GM12875 (cell line): Measurements from ENCODE around the gene UBC.
A peak's percentile ranks its signal among the peaks of the same experiment; 100 is the strongest.

Experiments
- H3K4me3 ChIP-seq: one replicate; pipeline ENCODE4 v1.5.1; 2011; ENCODE audit warnings: low read depth, low read length, control low read depth
- TF ChIP-seq, protein P1 (sequence below): IDR thresholded peaks from 2 replicates; pipeline ENCODE4 v1.5.1; 2011; ENCODE audit warnings: low read depth, mild to moderate bottlenecking, control low read depth, inconsistent platforms, low read length, moderate library complexity, borderline replicate concordance; ENCODE audit not compliant: insufficient read depth

Gene UBC

DNA sequence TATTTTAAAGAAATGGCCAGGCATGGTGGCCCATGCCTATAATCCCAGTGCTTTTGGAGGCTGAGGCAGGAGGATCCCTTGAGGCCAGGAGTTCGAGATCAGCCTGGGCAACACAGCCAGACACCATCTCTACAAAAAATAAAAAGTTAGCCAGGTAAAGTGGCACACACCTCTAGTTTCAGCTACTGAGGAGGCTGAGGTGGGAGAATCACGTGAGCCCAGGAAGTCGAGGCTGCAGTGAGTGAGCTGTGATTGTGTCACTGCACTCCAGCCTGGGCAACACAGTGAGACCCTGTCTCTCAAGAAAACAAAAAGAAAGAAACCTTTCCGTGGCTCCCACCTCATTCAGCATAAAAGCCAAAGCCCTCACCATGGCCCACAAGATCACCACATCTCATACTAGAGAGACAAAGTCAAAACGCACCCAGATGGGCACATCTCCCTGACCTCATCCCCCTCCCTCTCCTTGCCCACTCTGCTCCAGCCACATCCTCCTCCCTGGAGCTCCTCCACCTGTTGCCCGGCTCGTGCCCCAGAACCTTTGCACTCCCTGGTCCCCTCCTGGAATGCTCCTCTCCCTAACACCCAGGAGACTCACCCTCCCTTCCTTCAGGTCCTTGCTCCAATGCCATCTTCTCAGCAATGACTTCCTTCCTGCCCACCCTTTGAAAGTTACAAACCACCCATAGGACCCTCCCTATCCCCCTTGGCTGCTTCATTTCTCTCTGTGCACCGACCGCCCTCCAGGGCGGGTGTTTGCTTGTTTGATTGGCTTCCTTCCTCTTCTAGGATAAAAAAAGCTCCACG, 46.0 kb downstream of the UBC start:
- TF ChIP-seq, protein P1, sequence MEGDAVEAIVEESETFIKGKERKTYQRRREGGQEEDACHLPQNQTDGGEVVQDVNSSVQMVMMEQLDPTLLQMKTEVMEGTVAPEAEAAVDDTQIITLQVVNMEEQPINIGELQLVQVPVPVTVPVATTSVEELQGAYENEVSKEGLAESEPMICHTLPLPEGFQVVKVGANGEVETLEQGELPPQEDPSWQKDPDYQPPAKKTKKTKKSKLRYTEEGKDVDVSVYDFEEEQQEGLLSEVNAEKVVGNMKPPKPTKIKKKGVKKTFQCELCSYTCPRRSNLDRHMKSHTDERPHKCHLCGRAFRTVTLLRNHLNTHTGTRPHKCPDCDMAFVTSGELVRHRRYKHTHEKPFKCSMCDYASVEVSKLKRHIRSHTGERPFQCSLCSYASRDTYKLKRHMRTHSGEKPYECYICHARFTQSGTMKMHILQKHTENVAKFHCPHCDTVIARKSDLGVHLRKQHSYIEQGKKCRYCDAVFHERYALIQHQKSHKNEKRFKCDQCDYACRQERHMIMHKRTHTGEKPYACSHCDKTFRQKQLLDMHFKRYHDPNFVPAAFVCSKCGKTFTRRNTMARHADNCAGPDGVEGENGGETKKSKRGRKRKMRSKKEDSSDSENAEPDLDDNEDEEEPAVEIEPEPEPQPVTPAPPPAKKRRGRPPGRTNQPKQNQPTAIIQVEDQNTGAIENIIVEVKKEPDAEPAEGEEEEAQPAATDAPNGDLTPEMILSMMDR, result no peak
- peak overlapping the region; percentile 22 for H3K4me3 ChIP-seq

DNA sequence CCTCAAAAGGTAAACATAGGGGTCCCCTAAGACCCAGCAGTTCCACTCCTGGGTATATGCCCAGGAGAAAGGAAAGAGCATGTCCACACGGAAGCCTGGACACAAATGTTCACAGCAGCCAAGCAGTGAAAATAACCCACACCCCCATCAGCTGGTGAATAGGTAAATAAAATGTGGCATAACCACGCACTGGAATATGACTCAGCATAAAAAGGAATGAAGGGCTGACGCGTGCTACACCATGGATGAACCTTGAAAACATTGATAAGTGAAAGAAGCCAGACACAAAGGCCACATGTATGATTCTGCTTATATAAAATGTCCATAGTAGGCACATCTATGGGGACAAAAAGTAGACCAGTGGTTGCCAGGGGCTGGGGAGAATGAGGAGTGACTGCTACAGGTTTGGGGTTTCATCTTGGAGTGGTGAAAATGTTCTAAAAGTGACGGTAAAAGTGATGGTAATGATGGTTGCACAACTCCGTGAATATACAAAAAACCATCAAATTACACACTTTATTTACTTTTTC, 47.0 kb downstream of the UBC start:
- TF ChIP-seq, protein P1, result no peak
- H3K4me3 ChIP-seq, result no peak overlapping the region

DNA sequence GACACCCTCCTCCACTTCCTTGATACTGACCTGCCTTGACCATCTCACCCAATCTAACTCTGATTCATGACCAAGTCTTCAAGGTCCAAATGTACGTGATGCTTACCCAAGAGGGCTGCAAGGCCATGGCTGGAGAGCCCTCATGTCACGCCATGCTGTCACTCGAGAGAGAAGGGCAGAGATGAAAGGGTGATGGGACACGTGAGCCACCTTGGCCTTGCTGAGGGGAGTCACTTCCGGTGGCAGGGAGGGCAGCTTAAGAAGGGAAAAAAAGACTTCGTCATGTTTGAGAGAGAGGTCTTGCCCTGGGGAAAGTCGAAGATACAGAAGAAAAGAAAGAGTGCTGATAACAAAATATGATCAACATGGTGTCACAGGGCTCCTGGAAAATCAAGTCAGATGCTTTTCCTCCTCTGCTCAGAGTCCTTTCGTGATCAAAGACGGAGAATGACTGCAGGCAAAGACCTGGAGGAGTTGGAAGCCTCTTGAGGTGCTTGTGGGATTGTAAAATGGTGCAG, 47.5 kb downstream of the UBC start:
- no peak overlapping the region for H3K4me3 ChIP-seq
- TF ChIP-seq, protein P1, result no peak

DNA sequence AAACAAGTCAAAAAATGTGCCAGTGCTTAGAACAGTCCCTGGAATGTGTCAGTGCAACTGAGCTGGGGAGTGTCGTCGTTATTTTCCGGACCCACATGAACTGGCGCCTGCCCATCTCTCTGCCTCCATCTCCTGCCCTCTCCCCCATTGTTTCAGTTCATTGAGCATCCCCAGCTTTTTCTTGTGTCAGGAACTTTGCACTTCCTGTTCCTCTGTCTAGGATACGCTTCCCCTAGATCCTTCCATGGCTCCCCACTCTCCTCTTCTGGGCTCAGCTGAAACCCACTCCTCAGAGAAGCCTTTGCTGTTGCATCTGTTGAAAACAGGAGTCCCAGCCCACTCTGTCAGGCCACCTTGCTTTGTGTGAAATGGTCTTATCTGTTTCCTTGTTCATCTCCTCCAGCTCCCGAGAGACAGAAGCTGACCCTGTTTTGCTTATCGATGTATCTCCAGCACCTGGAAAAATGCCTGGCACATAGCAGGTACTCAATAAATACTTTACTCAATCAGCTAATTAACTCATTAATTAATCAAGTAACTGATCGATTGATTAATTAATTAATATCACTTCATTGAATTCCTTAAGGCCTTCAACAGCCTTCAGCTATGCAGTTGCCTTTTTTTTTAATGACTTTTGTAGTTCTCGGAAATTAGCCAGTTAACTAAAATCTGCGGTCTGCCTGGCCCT, 48.1 kb downstream of the UBC start:
- TF ChIP-seq, protein P1, result no peak
- H3K4me3 ChIP-seq, result no peak overlapping the region

DNA sequence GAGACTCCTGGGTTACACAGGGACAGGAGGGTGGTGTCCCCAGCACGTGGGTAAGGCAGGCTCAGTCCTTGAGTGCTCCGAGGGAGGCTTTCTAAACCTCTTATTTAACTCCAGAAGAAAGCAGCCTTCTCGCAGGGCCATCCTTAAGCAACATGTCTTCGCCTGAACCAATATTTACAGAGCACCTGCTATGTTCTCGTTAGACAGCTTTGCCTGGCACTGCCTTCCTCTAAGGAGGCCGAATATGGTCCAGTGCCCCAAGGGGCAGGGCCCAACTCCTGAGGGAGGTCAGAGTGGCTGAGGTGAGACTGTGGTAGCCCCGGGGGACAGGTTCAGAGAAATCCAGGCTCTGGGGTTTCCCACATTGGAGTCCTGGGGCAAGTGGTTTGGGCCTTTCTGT, 48.7 kb downstream of the UBC start:
- TF ChIP-seq, protein P1, result no peak
- H3K4me3 ChIP-seq, result no peak overlapping the region

DNA sequence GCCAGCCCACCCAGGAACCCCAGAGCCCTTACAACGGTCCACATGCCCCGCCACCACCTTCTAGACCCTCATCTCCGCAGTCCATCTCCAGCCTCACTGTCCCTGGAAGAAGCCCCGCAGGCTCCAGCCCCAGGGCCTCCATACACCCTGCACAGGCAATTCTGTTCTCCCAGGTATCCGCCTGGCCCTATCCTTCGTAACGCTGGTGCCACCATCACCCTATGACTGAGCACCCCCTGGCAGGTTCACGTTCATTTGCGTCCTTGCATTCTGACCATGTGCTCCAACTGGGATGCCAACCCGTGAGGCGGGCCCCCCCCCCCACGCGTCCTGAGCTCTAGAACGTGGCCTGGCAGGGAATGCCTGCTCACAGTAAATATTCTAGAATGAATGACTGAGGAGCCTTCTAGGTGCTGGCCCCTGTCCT, 50.1 kb downstream of the UBC start:
- TF ChIP-seq, protein P1, result no peak

More for the DNA sequence above, 50.1 kb downstream of the UBC start:
- no peak overlapping the region for H3K4me3 ChIP-seq
